ENCODE measurements around the gene HOXA3.

HOXA3 gene

GRCh38 chr7:27101171-27101956 lies 51.0 kb downstream of the HOXA3 start:
- no peak for DNase-seq

- no peak for DNase-seq
Measured at GRCh38 chr7:27100694-27101170, 51.7 kb downstream of the HOXA3 start.

- no peak for DNase-seq
Measured at GRCh38 chr7:27099453-27100370, 52.7 kb downstream of the HOXA3 start.

- no peak for DNase-seq
Measured at GRCh38 chr7:27098578-27099451, 53.6 kb downstream of the HOXA3 start.

GRCh38 chr7:27097686-27098577 lies 54.5 kb downstream of the HOXA3 start:
- DNase-seq = no peak

GRCh38 chr7:27096768-27097514 lies 55.4 kb downstream of the HOXA3 start:
- DNase-seq = peak; percentile 69

- peak; percentile 96 for DNase-seq
Measured at GRCh38 chr7:27095897-27096767, 56.3 kb downstream of the HOXA3 start, which contains the start of gene HOXA1. Gene HOXA1 (minus strand): TSS chr7:27096000. CDS start chr7:27095912, 88 bp downstream.

GRCh38 chr7:27095050-27095896 lies 57.1 kb downstream of the HOXA3 start:
- DNase-seq = no peak

GRCh38 chr7:27094304-27095049 lies 57.9 kb downstream of the HOXA3 start:
- DNase-seq = no peak

GRCh38 chr7:27093184-27093895 lies 59.0 kb downstream of the HOXA3 start:
- DNase-seq = no peak

GRCh38 chr7:27092819-27093110 lies 59.6 kb downstream of the HOXA3 start:
- DNase-seq = no peak

GRCh38 chr7:27091941-27092818 lies 60.2 kb downstream of the HOXA3 start:
- DNase-seq = no peak

- no peak for DNase-seq
Measured at GRCh38 chr7:27091105-27091504, 61.3 kb downstream of the HOXA3 start.

GRCh38 chr7:27088002-27088922 lies 64.1 kb downstream of the HOXA3 start:
- no peak for DNase-seq

GRCh38 chr7:27083646-27084045 lies 68.7 kb downstream of the HOXA3 start:
- no peak for DNase-seq

All from EL (cell line).